PC-9 (cell line): ENCODE measurements around the gene DDI1.

ENCODE experiments used
- EZH2 ChIP-seq: fragments of 200-600 bp; sonication (generic); IDR thresholded peaks from 2 replicates; pipeline ENCODE4 v1.8.0; 2017; ENCODE audit warnings: antibody characterized with exemption, low read depth
- TF ChIP-seq, protein P1 (sequence below): fragments of 200-600 bp; sonication (generic); conservative IDR thresholded peaks from 2 replicates; pipeline ENCODE4 v1.6.1; 2017; ENCODE audit warnings: mixed run types, antibody characterized with exemption, mild to moderate bottlenecking, moderate library complexity

DNA sequence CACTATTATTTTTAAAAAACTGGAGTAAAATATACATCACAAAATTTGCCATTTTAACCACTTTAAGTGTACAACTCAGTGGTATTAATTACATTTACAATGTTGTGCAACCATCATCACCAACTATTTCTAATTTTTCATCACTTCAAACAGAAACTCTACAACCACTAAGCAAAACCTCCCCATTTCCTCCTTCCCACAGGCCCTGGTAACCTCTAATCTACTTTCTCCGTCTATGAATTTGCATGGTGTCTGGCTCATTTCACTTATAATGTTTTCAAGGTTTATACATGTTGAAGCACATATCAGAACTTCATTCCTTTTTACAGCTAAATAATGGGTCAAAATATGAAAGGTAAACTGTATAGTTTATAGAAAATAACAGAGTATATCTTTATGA is 24.4 kb downstream of the DDI1 start:
- TF ChIP-seq, protein P1, sequence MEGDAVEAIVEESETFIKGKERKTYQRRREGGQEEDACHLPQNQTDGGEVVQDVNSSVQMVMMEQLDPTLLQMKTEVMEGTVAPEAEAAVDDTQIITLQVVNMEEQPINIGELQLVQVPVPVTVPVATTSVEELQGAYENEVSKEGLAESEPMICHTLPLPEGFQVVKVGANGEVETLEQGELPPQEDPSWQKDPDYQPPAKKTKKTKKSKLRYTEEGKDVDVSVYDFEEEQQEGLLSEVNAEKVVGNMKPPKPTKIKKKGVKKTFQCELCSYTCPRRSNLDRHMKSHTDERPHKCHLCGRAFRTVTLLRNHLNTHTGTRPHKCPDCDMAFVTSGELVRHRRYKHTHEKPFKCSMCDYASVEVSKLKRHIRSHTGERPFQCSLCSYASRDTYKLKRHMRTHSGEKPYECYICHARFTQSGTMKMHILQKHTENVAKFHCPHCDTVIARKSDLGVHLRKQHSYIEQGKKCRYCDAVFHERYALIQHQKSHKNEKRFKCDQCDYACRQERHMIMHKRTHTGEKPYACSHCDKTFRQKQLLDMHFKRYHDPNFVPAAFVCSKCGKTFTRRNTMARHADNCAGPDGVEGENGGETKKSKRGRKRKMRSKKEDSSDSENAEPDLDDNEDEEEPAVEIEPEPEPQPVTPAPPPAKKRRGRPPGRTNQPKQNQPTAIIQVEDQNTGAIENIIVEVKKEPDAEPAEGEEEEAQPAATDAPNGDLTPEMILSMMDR, result no peak
- TF ChIP-seq EZH2, result no peak
